Activated gamma-delta T cell treated with Interleukin-2 at 50 U/mL for 16 hours (primary cell): Measurements from ENCODE around the gene TMPO.
A peak's percentile ranks its signal among the peaks of the same experiment; 100 is the strongest.
"Not testable (repeated sequence)": the region's sequence is repeated elsewhere in the genome, so short reads cannot be mapped to it uniquely, and the experiment has no call there.

Experiments used
- DNase-seq: peaks from one replicate; pipeline ENCODE4 v3.0.0-alpha.2; 2020

Gene TMPO, protein sequence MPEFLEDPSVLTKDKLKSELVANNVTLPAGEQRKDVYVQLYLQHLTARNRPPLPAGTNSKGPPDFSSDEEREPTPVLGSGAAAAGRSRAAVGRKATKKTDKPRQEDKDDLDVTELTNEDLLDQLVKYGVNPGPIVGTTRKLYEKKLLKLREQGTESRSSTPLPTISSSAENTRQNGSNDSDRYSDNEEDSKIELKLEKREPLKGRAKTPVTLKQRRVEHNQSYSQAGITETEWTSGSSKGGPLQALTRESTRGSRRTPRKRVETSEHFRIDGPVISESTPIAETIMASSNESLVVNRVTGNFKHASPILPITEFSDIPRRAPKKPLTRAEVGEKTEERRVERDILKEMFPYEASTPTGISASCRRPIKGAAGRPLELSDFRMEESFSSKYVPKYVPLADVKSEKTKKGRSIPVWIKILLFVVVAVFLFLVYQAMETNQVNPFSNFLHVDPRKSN

DNA sequence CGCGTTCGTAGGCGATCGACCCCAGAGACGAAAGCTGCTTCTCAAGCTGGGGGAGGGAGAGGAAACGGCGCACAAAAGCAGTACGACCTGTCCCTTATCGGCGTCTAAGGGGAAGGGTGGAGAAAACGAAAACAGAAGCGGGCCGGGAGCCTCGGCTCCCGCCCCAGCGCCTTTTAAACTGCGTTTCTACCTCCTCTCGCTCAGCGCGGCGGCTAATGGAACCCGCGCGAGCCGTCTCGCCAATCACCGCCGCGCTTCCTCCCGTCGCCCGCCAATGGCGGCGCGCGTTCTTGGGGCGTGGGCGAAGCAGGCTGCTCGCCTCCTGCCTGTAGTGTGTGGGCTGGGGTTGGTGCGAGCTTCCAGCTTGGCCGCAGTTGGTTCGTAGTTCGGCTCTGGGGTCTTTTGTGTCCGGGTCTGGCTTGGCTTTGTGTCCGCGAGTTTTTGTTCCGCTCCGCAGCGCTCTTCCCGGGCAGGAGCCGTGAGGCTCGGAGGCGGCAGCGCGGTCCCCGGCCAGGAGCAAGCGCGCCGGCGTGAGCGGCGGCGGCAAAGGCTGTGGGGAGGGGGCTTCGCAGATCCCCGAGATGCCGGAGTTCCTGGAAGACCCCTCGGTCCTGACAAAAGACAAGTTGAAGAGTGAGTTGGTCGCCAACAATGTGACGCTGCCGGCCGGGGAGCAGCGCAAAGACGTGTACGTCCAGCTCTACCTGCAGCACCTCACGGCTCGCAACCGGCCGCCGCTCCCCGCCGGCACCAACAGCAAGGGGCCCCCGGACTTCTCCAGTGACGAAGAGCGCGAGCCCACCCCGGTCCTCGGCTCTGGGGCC lies at the start of gene TMPO:
TSS of gene TMPO (plus strand) at position 304 of the 824 bp plus-strand sequence. CDS start at position 582, 278 bp downstream.
- DNase-seq: peak; percentile 90

DNA sequence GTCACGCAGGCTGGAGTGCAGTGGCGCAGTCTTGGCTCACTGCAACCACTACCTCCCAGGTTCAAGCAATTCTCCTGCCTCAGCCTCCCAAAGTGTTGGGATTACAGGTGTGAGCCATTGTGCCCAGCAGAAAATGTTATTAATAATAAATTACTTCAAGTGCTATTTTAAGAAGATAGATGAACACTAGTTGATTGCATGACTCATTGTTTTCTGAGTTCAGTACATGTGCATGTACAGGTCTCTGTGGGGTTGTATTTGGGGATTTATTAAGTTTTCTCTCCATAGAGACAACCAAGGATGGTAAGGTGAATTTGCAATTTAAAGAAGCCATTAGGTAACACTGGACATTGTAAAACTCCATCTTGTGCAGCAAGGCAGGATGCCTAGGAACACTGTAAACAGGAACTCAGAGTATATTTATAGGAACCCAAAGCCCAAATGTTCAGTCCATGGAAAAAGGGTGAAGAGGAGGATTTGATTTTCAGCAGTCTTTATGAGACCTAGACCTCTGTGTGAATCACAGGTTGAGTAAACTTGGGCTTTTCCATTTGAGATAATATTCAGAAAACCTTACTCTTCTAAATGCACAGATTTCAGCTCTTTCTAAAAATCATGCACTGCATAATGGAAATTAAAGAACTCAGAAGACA lies 49.3 kb upstream of the TMPO start:
- DNase-seq: no peak

DNA sequence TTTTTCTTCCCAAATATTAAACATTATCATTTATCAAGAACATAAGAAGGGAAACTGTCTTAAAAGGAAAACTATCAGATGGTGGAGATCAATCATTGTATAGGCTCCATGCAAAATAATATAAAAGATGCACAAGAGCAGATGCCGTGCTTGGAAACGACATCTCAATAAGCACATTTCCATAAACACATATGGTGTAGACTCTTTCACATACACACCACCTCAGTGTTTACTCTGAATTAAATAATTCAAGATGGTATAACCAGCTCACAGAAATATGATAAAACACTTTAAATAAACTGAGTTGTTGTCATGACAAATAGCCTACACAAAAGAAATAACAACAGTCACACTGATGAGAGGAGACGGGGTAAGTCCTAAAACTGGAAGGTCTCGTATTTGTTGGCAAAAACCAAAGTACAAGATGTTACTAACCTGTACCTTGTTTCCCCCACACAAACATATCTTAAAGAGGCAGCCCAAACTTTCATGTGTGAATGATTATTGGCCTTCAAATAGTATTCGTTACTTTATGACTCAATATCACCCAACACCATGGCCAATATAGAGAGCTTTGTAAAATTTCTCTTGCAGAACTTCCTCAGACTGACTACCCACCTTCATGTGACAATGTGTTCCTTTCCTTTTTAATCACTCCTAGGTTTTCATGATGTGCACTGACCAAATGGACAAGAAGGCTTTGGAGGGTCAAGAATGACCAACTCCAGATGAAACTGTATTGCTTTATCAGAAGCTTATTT lies 48.6 kb upstream of the TMPO start:
- DNase-seq: no peak

DNA sequence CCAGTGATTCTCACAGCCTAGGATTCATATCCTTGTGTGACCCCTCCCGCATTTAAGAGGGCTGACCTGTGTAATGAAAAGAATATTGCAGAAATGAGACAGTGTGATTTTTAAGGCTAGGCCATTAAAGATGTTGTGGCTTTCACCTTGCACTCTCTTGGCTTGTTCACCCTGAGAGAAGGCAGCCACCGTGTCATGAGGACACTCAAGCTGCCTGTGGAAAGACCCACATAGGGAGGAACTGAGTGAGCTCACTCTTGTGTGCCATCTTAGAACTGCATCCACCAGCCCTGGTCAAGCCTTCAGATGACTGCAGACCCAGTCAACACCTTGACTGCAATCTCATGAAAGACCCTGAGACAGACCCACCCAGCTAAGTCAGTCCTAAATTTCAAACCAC lies 46.3 kb upstream of the TMPO start:
- no peak for DNase-seq

DNA sequence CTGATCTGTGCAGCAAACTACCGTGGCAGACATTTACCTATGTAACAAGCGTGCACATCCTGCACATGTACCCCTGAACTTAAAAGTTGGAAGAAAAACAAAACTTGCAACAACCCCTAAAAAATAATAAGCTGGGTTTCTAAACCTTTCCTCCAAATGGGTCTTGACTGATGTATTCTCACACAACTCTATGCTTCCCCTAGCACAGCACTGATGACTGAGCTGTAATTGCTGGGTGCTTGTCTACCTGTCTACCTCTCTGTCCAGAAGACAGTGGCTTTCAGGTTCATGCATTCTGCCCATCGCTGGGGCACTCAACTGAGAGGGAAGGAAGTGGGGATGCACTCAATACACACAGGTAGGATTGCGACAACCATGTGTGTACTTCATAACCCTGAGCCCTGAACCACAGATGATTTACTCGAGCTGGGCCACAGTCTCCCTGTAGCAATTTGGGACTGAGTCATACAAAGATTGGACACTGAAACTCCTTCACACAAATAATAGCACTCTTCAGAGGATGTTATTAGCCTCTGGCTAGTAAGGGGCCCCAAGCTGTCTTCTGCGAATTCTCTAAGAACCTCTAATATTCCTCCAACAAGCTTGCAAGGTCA lies 44.8 kb upstream of the TMPO start:
- DNase-seq: no peak

DNA sequence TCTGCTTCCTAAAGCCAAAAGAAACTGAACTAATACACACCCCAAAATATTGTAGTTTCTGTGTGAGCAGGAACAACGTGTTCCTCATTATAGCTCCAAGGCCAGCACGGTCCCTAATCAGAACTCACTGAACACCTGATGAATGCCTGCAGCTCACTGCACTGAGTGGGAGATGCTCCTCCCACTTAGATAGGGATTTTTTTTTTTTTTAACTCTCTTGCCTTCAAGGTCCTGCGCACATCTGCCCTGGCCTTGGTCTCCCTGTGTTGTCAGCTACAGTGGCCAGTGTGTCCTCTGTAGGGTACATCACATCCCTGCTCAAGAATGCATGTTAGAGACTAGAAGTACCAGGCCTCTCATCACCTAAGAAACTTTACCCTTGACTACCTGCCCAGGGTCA lies 44.3 kb upstream of the TMPO start:
- DNase-seq: no peak

DNA sequence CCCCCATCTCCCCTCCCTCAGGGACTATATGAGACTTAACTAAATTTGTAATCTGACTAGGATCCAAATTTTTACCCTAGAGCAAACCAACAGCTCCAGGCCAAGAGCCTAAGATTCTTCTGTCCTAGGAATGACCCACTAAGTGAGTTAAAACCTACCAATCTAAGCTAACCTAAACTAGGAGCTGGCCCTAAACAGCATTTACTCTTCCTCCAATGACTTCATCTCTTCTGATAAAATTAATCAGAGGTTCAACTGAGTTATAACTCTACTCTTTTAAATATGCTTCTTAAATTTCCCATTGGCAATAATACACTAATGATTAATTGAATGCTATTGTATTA lies 39.9 kb upstream of the TMPO start:
- no peak for DNase-seq

DNA sequence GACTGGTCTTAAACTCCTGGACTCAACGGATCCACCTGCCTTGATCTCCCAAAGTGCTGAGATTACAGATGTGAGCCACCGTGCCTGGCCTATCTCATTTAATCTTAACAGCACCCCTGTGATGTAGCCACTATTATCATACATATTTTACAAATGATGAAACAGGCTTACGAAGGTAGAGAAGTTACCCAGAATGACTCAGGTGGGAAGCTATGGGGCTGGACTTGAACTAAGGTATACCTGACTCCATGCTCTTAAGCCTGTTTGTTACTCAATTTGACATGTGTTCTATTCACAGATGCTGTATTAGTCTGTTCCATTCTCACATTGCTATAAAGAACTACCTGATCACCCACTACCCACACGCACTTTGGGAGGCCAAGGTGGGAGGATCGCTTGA lies 36.8 kb upstream of the TMPO start:
- DNase-seq: no peak

DNA sequence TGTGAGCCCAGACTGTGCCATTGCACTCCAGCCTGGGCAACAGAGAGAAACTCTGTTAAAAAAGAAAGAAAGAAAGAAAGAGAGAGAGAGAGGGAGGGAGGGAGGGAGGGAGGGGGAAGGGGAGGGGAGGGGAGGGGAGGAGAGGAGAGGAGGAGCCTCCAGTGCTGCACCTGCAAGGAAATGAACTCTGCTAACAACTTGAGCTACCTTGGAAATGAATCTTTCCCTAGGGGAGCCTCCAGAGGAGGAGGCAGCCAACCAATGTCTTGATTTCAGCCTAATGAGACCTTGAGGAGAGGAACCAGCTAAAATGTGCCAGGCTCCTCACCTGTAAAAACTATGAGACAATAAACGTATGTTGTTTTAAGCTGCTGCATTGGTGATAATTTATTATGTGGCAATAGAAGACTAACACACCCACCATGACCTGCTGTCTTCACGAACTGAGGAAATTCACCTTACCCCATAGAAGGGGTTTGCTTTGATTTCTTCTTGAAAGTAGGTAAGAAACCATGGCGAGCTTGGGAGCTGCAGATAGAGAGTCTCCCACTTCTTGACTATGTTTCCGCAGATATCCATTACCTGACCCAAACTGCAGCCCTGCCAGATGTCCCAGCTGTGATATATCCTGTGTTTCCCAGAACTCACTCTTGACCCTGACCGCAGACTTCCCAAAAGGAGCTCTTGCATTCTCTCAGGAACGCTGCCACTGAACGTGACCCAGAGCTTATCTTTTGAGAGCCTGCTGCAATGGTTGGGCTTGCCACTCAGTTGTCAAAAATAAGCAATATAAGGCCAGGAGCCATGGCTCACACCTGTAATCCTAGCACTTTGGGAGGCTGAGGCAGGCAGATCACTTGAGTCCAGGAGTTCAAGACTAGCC lies 31.5 kb upstream of the TMPO start:
- DNase-seq: no peak

DNA sequence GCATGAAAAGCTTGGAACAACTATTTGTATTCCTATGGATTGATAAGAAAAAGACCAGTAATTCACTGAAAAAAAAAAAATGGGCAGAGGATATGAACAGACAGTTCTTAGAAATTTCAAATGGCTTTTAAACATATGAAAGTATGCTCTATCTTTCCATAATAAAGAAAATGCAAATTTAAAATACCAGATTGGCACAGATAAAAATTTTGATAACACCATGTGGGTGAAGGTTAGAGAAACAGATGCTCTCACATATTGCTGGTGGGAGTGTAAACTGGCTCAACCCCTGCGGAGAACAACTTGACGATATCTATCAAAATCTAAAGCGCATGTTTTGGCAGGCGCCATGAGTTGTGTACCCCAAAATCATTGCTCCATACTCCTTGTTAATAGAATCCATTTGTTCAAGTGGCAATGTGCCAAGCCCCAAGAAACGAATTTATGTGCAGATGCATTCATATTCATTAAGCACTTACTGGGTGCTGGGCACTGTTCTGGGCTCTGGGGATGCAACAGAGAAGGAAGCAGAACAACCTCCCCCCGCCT lies 29.5 kb upstream of the TMPO start:
- DNase-seq: no peak

DNA sequence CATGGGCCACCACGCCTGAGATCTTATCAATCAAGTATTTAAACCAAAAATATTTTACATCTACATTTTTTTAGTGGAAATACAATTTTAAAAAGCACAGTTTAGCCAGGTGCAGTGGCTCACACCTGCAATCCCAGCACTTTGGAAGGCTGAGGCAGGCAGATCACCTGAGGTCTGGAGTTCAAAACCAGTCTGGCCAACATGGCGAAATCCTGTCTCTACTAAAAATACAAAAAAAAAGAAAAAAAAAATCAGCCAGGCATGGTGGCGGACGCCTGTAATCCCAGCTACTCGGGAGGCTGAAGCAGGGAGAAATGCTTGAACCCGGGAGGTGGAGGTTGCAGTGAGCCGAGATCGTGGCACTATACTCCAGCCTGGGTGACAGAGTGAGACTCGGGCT lies 27.0 kb upstream of the TMPO start:
- DNase-seq: not testable (repeated sequence)

DNA sequence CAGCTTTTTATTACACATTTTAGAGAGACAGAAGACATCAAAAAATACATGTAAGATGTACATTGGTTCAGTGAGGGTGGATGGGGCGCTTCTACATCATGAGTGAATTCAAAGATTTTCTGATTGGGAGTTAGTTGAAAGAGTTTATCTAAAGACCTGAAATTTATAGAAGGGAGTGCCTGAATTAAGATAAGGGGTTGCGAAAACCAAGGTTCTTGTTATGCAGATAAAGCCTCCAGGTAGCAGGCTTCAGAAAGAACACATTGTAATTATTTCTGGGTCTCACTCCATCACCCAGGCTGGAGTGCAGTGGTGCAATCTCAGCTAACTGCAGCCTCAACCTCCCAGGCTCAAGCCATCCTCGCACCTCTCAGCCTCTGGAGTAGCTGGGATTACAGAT lies 26.2 kb upstream of the TMPO start:
- no peak for DNase-seq

DNA sequence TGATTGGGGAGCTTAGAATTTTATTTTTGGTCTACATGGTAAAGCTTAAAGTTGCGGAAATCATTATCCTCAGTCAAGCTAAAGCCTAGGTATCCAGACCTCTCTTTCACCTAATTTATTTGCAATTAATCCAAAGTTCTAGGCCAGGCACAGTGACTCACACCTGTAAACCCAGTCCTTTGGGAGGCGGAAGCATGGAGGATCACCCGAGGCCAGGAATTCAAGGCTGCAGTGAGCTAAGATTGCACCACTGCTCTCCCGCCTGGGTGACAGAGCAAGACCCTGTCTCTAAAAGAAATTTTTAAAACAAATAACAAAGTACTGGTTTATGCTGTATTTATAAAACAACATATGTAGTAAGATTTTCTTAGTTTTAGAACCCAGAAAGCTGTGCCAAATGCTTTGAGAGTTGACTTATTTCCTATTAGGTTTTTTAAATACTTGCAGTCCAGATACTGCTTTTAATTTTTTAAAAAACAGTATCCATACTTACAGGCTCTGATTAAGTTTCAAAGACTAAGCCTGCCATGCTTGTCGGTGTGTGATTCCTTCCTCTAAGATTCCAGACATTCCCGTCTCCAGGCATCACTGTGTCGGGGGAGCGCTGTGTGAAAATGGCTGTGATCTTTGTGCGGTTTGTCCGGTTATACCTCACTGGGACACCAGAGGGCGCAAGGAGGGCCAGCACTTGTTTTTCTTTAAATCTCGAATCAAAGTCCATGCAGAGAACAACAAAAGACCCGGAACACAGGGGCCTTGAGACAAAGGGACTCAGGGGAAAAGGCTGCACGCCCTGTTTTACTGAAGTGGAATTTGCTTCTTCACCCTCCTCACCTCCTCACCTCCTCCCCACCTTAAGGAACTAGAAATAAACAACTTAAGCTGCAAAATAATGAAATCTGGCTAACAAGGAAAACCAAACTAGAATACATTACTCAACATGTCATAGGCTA lies 24.6 kb upstream of the TMPO start:
- DNase-seq: peak; percentile 84

DNA sequence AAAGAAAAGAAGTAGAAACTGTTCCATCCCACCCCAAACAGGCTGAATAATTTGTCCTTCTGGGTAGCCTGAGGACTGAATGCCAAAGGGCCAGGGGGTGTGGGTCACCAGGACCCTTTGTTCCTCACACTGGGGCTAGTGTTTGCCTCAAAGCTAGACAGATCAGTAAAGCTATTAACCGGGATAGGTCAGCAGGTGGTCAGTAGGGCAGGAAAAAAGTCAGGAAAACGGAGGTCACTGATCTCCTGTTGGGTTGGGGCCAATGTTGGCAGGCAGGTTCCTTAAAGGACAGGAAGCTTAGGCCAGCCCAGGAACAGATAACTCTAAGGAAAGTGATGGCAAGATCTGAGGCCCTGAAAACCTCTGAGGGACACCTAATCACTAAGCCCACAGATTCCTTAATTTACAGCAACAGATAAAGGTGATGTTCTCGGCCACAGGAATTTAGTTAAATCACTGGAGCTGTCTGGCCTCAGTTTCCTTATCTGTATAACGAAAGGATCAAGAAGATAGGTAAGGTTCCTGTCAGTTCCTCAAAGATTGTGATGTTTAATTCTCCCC lies 22.7 kb upstream of the TMPO start:
- DNase-seq: no peak

DNA sequence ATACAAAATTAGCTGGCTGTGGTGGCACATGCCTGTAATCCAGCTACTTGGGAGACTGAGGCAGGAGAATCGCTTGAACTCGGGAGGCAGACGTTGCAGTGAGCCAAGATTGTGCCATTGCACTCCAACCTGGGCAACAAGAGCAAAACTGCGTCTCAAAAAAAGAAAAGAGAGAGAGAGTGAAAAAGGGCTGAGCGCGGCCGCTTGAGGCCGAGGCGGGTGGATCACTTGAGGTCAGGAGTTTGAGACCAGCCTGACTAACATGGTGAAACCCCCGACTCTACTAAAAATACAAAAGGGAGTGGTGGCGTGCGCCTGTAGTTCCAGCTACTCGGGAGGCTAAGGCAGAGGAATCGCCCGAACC lies 14.1 kb upstream of the TMPO start:
- not testable (repeated sequence) for DNase-seq

DNA sequence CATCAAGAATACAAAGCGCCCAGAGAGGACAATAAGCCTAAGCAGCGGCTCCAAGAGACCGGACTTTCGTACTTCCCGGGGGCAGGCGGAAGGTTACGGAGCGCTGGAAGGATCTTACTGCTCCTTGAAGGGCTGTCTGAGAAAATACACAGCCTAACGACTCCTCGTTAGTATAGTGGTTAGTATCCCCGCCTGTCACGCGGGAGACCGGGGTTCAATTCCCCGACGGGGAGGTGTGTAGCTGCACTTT lies 12.1 kb upstream of the TMPO start:
- DNase-seq: peak; percentile 84

DNA sequence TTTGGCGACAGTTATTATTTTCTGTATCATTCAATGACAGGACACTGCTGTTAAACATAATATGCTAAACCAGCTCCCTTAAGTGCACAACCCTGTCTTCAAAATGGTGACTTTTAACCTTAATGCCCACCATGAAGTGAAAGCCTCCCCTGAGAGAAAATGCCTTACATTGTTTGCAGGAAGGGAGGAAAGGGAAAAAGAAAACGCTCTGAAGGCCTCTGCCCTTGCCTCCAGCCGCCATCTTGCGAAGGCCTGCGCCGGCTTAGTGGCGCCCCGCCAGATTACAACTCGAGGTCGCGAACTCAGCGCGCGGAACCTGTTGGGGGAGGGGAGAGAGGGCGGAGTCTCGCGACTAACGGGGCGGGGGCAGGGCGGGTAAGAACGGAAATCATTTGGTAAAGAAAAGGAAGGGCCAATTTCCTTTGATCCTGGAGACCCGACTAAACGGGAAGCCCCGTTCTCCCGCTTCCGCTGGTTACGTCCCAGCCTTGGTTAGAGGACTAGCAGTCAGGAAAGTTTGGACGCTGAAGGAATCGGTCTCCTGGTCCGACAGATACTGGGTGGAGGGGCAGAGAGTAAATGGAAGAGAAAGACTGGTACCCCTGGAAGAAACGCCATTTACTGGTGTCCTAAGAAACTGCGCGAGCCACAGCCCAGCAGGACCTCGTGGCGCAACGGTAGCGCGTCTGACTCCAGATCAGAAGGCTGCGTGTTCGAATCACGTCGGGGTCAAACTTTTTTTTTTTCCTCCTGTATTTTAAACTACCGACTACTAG lies 11.6 kb upstream of the TMPO start:
- DNase-seq: peak; percentile 93

DNA sequence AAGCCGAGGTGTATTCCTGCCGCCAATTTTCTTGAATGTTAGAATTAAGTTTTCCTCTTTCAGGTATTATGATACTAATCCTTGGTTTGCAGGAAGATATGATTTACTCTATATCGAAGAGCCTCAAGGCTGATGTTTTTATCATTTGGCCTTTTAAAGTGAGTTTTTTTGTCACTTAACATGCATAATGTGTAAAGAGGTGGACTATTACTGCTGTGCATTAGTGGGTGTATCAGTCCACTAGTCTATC lies 11.1 kb upstream of the TMPO start:
- DNase-seq: no peak

DNA sequence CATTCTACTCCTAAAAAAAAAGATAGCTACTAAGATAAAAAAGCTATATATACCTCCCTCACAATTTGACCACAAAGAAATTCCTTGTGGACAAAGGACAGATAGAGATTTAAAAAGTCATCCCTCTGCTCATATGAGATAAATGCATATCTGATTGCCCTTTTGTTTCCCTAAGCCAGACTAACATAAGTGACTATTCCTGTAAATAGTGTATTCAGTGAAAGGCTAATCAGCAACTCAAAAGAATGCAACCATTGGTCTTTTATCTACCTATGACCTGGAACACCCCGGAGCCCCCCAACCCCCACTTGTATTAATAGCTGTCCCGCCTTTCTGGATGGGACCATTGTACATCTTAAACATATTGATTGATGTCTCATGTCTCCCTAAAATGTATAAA lies 6.3 kb upstream of the TMPO start:
- DNase-seq: no peak
